Eye (tissue), 1 donor: ENCODE measurements around the gene TMCC1.
A peak's percentile ranks its signal among the peaks of the same experiment; 100 is the strongest.
"Not testable (repeated sequence)": the region's sequence is repeated elsewhere in the genome, so short reads cannot be mapped to it uniquely, and the experiment has no call there.

Experiments
- DNase-seq: peaks from one replicate; pipeline ENCODE4 v3.0.0-alpha.2; 2015

TMCC1 gene

GRCh38 chr3:129715854-129716253 lies 177.7 kb downstream of the TMCC1 start:
- DNase-seq: no peak

- DNase-seq: no peak
Measured at GRCh38 chr3:129708328-129708861, 185.1 kb downstream of the TMCC1 start.

- no peak for DNase-seq
Measured at GRCh38 chr3:129705274-129705673, 188.2 kb downstream of the TMCC1 start.

GRCh38 chr3:129703913-129704312 lies 189.6 kb downstream of the TMCC1 start:
- no peak for DNase-seq

GRCh38 chr3:129702934-129703712 lies 190.4 kb downstream of the TMCC1 start:
- DNase-seq: no peak

GRCh38 chr3:129701161-129701560 lies 192.3 kb downstream of the TMCC1 start:
- peak; percentile 19 for DNase-seq

GRCh38 chr3:129699612-129700011 lies 193.9 kb downstream of the TMCC1 start:
- DNase-seq: no peak

- no peak for DNase-seq
Measured at GRCh38 chr3:129699199-129699598, 194.3 kb downstream of the TMCC1 start.

GRCh38 chr3:129697229-129697969 lies 196.1 kb downstream of the TMCC1 start:
- DNase-seq: no peak

GRCh38 chr3:129696430-129696829 lies 197.1 kb downstream of the TMCC1 start:
- DNase-seq: not testable (repeated sequence)

GRCh38 chr3:129695230-129695629 lies 198.3 kb downstream of the TMCC1 start:
- no peak for DNase-seq

GRCh38 chr3:129694228-129694627 lies 199.3 kb downstream of the TMCC1 start:
- no peak for DNase-seq

GRCh38 chr3:129692743-129693142 lies 200.8 kb downstream of the TMCC1 start:
- DNase-seq: no peak

- no peak for DNase-seq
Measured at GRCh38 chr3:129690963-129691362, 202.5 kb downstream of the TMCC1 start.

- peak; percentile 88 for DNase-seq
Measured at GRCh38 chr3:129690406-129690805, 203.1 kb downstream of the TMCC1 start.

- DNase-seq: no peak
Measured at GRCh38 chr3:129689036-129689435, 204.5 kb downstream of the TMCC1 start.

GRCh38 chr3:129688271-129688895 lies 205.1 kb downstream of the TMCC1 start:
- peak; percentile 82 for DNase-seq

GRCh38 chr3:129687586-129688125 lies 205.9 kb downstream of the TMCC1 start:
- no peak for DNase-seq

GRCh38 chr3:129686941-129687340 lies 206.6 kb downstream of the TMCC1 start:
- DNase-seq: no peak

- DNase-seq: no peak
Measured at GRCh38 chr3:129684270-129684669, 209.2 kb downstream of the TMCC1 start.

GRCh38 chr3:129683201-129683600 lies 210.3 kb downstream of the TMCC1 start:
- DNase-seq: no peak

GRCh38 chr3:129676985-129677384 lies 216.5 kb downstream of the TMCC1 start:
- no peak for DNase-seq

- DNase-seq: not testable (repeated sequence)
Measured at GRCh38 chr3:129674798-129675123, 218.8 kb downstream of the TMCC1 start.
